HL-60/S4 (cell line): ENCODE data around the gene GDF10.

ENCODE experiments used
- in situ Hi-C: fragments of 300-500 bp; cut with MboI; formaldehyde crosslinking; loops from 2 replicates; pipeline ENCODE4 v1.14.3; 2022; ENCODE audit warnings: low sequenced_read_pairs

The GDF10 gene

GRCh38 chr10:47269294-47269693 is 30.7 kb upstream of the GDF10 start:
- in situ Hi-C loops: no loop called here

- in situ Hi-C loops: no loop called here
Measured at GRCh38 chr10:47276071-47276470, 23.9 kb upstream of the GDF10 start.

- in situ Hi-C loops: no loop called here
Measured at GRCh38 chr10:47276576-47277351, 23.2 kb upstream of the GDF10 start.

GRCh38 chr10:47277352-47278151 is 22.4 kb upstream of the GDF10 start:
- in situ Hi-C loops: no loop called here

- in situ Hi-C loops: no loop called here
Measured at GRCh38 chr10:47278152-47278473, 21.9 kb upstream of the GDF10 start.

GRCh38 chr10:47278720-47279119 is 21.3 kb upstream of the GDF10 start:
- in situ Hi-C loops: no loop called here

- in situ Hi-C loops: no loop called here
Measured at GRCh38 chr10:47279276-47279675, 20.7 kb upstream of the GDF10 start.

- in situ Hi-C loops: no loop called here
Measured at GRCh38 chr10:47282005-47282656, 17.9 kb upstream of the GDF10 start.

GRCh38 chr10:47282657-47283018 is 17.4 kb upstream of the GDF10 start:
- in situ Hi-C loops: no loop called here

GRCh38 chr10:47283101-47283630 is 16.8 kb upstream of the GDF10 start:
- in situ Hi-C loops: no loop called here

- in situ Hi-C loops: no loop called here
Measured at GRCh38 chr10:47283848-47284247, 16.1 kb upstream of the GDF10 start.

- in situ Hi-C loops: no loop called here
Measured at GRCh38 chr10:47285381-47286115, 14.4 kb upstream of the GDF10 start.

- in situ Hi-C loops: no loop called here
Measured at GRCh38 chr10:47286116-47286505, 13.9 kb upstream of the GDF10 start.

- in situ Hi-C loops: no loop called here
Measured at GRCh38 chr10:47286591-47287315, 13.2 kb upstream of the GDF10 start.

- in situ Hi-C loops: no loop called here
Measured at GRCh38 chr10:47287365-47287802, 12.6 kb upstream of the GDF10 start.

- in situ Hi-C loops: no loop called here
Measured at GRCh38 chr10:47287805-47288204, 12.2 kb upstream of the GDF10 start.

- in situ Hi-C loops: no loop called here
Measured at GRCh38 chr10:47288236-47288635, 11.8 kb upstream of the GDF10 start.

- in situ Hi-C loops: no loop called here
Measured at GRCh38 chr10:47288916-47289495, 11.0 kb upstream of the GDF10 start.

GRCh38 chr10:47289921-47290320 is 10.1 kb upstream of the GDF10 start:
- in situ Hi-C loops: no loop called here

- in situ Hi-C loops: no loop called here
Measured at GRCh38 chr10:47290338-47290737, 9.7 kb upstream of the GDF10 start.
